Stimulated activated CD8-positive, alpha-beta memory T cell treated with anti-CD3 and anti-CD28 coated beads, Interleukin-4, amount 100 ng/mL, for 1 hour (primary cell): ENCODE data around the gene REM2.

Experiments used
- DNase-seq, 2 donors: peaks; one replicate each; pipeline ENCODE4 v3.0.0-alpha.2; 2020; ENCODE audit warnings: low read depth in 2 of 2, low spot score in 1 of 2

The REM2 gene

GRCh38 chr14:22883173-22883976 is at the start of gene REM2:
TSS of gene REM2 (plus strand) at chr14:22883222. CDS start at chr14:22883288, 66 bp downstream.
- DNase-seq = no peak

GRCh38 chr14:22835505-22835904 is 47.5 kb upstream of the REM2 start:
- no peak for DNase-seq

- no peak for DNase-seq
Observed at GRCh38 chr14:22836301-22837113, 46.5 kb upstream of the REM2 start, which contains the start of gene MMP14. TSS of gene MMP14 (plus strand) at chr14:22836585. CDS start at chr14:22836818, 233 bp downstream.

- no peak for DNase-seq
Observed at GRCh38 chr14:22837114-22837749, 45.8 kb upstream of the REM2 start.

- DNase-seq = no peak
Observed at GRCh38 chr14:22837750-22838538, 45.1 kb upstream of the REM2 start.

- no peak for DNase-seq
Observed at GRCh38 chr14:22838631-22839041, 44.4 kb upstream of the REM2 start.

- DNase-seq = no peak
Observed at GRCh38 chr14:22839159-22839779, 43.8 kb upstream of the REM2 start.

- no peak for DNase-seq
Observed at GRCh38 chr14:22841311-22841710, 41.7 kb upstream of the REM2 start.

- no peak for DNase-seq
Observed at GRCh38 chr14:22841769-22842168, 41.3 kb upstream of the REM2 start.

GRCh38 chr14:22842211-22843122 is 40.6 kb upstream of the REM2 start:
- no peak for DNase-seq

GRCh38 chr14:22843123-22843925 is 39.7 kb upstream of the REM2 start:
- no peak for DNase-seq

GRCh38 chr14:22844221-22845102 is 38.6 kb upstream of the REM2 start:
- DNase-seq = no peak

- DNase-seq = no peak
Observed at GRCh38 chr14:22845103-22845394, 38.0 kb upstream of the REM2 start.

- no peak for DNase-seq
Observed at GRCh38 chr14:22845821-22846625, 37.0 kb upstream of the REM2 start.

GRCh38 chr14:22846811-22847307 is 36.2 kb upstream of the REM2 start:
- no peak for DNase-seq

GRCh38 chr14:22847661-22848341 is 35.2 kb upstream of the REM2 start:
- DNase-seq = no peak
